PC-9 (cell line): ENCODE data around the gene GNA15.

Experiments used
- CTCF ChIP-seq: fragments of 200-600 bp; sonication (generic); conservative IDR thresholded peaks from 2 replicates; pipeline ENCODE4 v1.6.1; 2017; ENCODE audit warnings: mixed run types, antibody characterized with exemption, mild to moderate bottlenecking, moderate library complexity
- EZH2 ChIP-seq: fragments of 200-600 bp; sonication (generic); IDR thresholded peaks from 2 replicates; pipeline ENCODE4 v1.8.0; 2017; ENCODE audit warnings: antibody characterized with exemption, low read depth

- TF ChIP-seq CTCF (no peak), EZH2 (no peak)
Observed at GRCh38 chr19:3123956-3124355, 11.9 kb upstream of the GNA15 start.
